Keratinocyte (primary cell): ENCODE data around the gene OGA. TPM values are rescaled to one million over a fixed set of nuclear protein-coding genes. Genes with fewer than 3 reads are reported as not detected.
A peak's percentile ranks its signal among the peaks of the same experiment; 100 is the strongest.

Experiments used
- DNase-seq: peaks from one replicate; pipeline ENCODE4 v3.0.0-alpha.2; 2011; ENCODE audit warnings: low read depth, missing footprints, low spot score
- FAIRE-seq: peaks from 2 replicates; lab custom pipeline; 2011; peaks lifted over from hg19 to GRCh38; lab: Jason Lieb, UNC
- H2AFZ ChIP-seq: 2 replicates; pipeline ENCODE4 v1.6.0; 2012; ENCODE audit warnings: low read length, control low read depth, inconsistent platforms; ENCODE audit not compliant: control insufficient read depth
- H3K27ac ChIP-seq: 2 replicates; pipeline ENCODE4 v1.5.1; 2011; ENCODE audit warnings: low read length; ENCODE audit not compliant: control insufficient read depth, insufficient read depth
- H3K27me3 ChIP-seq: 3 replicates; pipeline ENCODE4 v1.6.0; 2011; ENCODE audit warnings: low read length; ENCODE audit not compliant: control insufficient read depth, insufficient read depth; ENCODE audit errors: extremely low read depth
- H3K36me3 ChIP-seq, 2 experiments: 2 replicates in 1 of 2; 3 replicates in 1 of 2; pipeline ENCODE4 v1.5.1; 2011; ENCODE audit warnings: low read length in 2 of 2, mild to moderate bottlenecking in 1 of 2; ENCODE audit not compliant: control insufficient read depth in 2 of 2, insufficient read depth in 2 of 2; ENCODE audit errors: extremely low read depth in 1 of 2
- H3K4me1 ChIP-seq: 3 replicates; pipeline ENCODE4 v1.5.1; 2011; ENCODE audit warnings: low read length; ENCODE audit not compliant: control insufficient read depth, insufficient read depth; ENCODE audit errors: extremely low read depth
- H3K4me2 ChIP-seq: 3 replicates; pipeline ENCODE4 v1.6.0; 2011; ENCODE audit warnings: low read depth, low read length; ENCODE audit not compliant: control insufficient read depth, insufficient read depth; ENCODE audit errors: extremely low read depth
- H3K4me3 ChIP-seq, 3 experiments: fragments of 200-600 bp in 1 of 3; sonication (generic) in 1 of 3; 2 replicates in 2 of 3; 3 replicates in 1 of 3; pipeline ENCODE4 v1.5.1; 2011 to 2016; ENCODE audit warnings: low read length in 3 of 3, mild to moderate bottlenecking in 3 of 3, control low read depth in 2 of 3, inconsistent platforms in 1 of 3, low read depth in 1 of 3, mixed read lengths in 1 of 3, mixed run types in 1 of 3, moderate library complexity in 1 of 3; ENCODE audit not compliant: control insufficient read depth in 2 of 3, insufficient read depth in 2 of 3; ENCODE audit errors: extremely low read depth in 1 of 3
- H3K79me2 ChIP-seq: 2 replicates; pipeline ENCODE4 v1.6.0; 2012; ENCODE audit warnings: low read length; ENCODE audit not compliant: control insufficient read depth, insufficient read depth
- H3K9ac ChIP-seq: 3 replicates; pipeline ENCODE4 v1.6.0; 2011; ENCODE audit warnings: low read length; ENCODE audit not compliant: control insufficient read depth, insufficient read depth; ENCODE audit errors: extremely low read depth
- H3K9me1 ChIP-seq: 3 replicates; pipeline ENCODE4 v1.6.0; 2011; ENCODE audit warnings: low read length; ENCODE audit not compliant: control insufficient read depth, insufficient read depth; ENCODE audit errors: extremely low read depth
- H3K9me3 ChIP-seq: 2 replicates; pipeline ENCODE4 v1.5.1; 2012; ENCODE audit warnings: low read depth, low read length; ENCODE audit not compliant: control insufficient read depth
- H4K20me1 ChIP-seq: 3 replicates; pipeline ENCODE4 v1.6.0; 2011; ENCODE audit warnings: low read length; ENCODE audit not compliant: control insufficient read depth, insufficient read depth; ENCODE audit errors: extremely low read depth
- EZH2 ChIP-seq: IDR thresholded peaks from one replicate; pipeline ENCODE4 v1.6.1; 2012; ENCODE audit warnings: inconsistent platforms, mild to moderate bottlenecking, low read length, moderate library complexity
- dilution Hi-C: fragments of 300-500 bp; cut with MboI; formaldehyde crosslinking; loops from one replicate; pipeline ENCODE4 v1.7.0; 2020; ENCODE audit warnings: low sequenced_read_pairs; ENCODE audit not compliant: extremely low pct_ligation_motif_present
- polyA plus RNA-seq, 5 experiments: library from polyadenylated mRNA; depleted of rRNA in 3 of 5; stranded (reverse) in 3 of 5; stranded (forward) in 1 of 5; unstranded in 1 of 5; fragments of >200 nt; gene quantifications; 1 replicate in 1 of 5; 2 replicates in 3 of 5; 3 replicates in 1 of 5; pipeline versions ENCODE4 v1.2.1 to v1.2.3, GENCODE V29; 2011 to 2012; ENCODE audit warnings: missing spikeins in 2 of 5, low read depth in 1 of 5, low replicate concordance in 1 of 5
- TF ChIP-seq, protein P1 (sequence below), 3 experiments: IDR thresholded peaks in 1 of 3; conservative IDR thresholded peaks in 1 of 3; optimal IDR thresholded peaks in 1 of 3; 2 replicates in 2 of 3; 3 replicates in 1 of 3; pipeline versions ENCODE3 to v1.5.1; 2011; ENCODE audit warnings: low read length in 3 of 3, mild to moderate bottlenecking in 3 of 3, moderate library complexity in 2 of 3, control low read depth in 1 of 3, inconsistent platforms in 1 of 3; ENCODE audit not compliant: insufficient read depth in 2 of 3; ENCODE audit errors: extremely low read depth in 1 of 3

OGA gene
- polyA plus RNA-seq, 1 donor (not counting 4 experiments of a cell fraction or from before 2014, with no cell fraction given) = 104 TPM

DNA sequence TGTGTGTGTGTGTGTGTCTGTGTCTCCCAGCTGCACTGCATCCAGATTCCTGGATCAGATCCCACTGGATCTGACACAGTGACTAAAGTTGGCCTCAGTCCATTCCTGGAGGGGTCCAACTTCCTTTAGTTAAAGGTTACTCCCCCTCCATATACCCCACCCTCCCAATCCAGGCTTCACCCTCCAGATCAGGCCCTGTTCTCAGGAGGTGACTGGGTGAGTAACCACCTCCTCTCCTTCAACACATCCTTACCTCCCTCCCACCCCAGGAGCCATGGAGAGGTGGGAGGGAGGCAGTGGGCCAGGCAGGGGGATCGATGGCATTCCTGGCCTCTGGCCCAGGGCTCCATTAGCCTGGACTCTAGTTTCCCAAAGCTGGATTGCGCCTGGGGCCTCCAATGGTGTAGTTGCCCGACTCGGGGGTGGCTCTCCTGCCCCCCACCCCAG lies 14.1 kb upstream of the OGA start:
- no peak overlapping the region for H3K4me3 ChIP-seq
- H3K79me2 ChIP-seq = no peaks in the 10 kb centered on the region
- TF ChIP-seq EZH2 = no peak
- TF ChIP-seq, protein P1, sequence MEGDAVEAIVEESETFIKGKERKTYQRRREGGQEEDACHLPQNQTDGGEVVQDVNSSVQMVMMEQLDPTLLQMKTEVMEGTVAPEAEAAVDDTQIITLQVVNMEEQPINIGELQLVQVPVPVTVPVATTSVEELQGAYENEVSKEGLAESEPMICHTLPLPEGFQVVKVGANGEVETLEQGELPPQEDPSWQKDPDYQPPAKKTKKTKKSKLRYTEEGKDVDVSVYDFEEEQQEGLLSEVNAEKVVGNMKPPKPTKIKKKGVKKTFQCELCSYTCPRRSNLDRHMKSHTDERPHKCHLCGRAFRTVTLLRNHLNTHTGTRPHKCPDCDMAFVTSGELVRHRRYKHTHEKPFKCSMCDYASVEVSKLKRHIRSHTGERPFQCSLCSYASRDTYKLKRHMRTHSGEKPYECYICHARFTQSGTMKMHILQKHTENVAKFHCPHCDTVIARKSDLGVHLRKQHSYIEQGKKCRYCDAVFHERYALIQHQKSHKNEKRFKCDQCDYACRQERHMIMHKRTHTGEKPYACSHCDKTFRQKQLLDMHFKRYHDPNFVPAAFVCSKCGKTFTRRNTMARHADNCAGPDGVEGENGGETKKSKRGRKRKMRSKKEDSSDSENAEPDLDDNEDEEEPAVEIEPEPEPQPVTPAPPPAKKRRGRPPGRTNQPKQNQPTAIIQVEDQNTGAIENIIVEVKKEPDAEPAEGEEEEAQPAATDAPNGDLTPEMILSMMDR (optimal IDR thresholded peaks at IDR 0.05 in 1 of 3, IDR thresholded peaks at IDR 0.05 in 1 of 3, conservative IDR thresholded peaks at IDR 0.05 in 1 of 3; ENCODE audit: extremely low read depth in 1 of 3, insufficient read depth in 2 of 3, low read length in 3 of 3) = no peak
- no peaks in the 10 kb centered on the region for H3K9me3 ChIP-seq
- no peaks in the 10 kb centered on the region for H3K27me3 ChIP-seq
- dilution Hi-C loops = no loop called here
- H3K9ac ChIP-seq = no peak overlapping the region
- no peak overlapping the region for H3K4me2 ChIP-seq
- no peak overlapping the region for H3K27ac ChIP-seq
- peaks cover 2% of the 10 kb centered on the region for H3K9me1 ChIP-seq
- DNase-seq (no peak), FAIRE-seq (no peak)
- H3K36me3 ChIP-seq = peaks cover 0 to 6% of the 10 kb centered on the region in 2 experiments
- no peak overlapping the region for H2AFZ ChIP-seq
- peaks cover 20% of the 10 kb centered on the region for H3K4me1 ChIP-seq
- no peaks in the 10 kb centered on the region for H4K20me1 ChIP-seq

DNA sequence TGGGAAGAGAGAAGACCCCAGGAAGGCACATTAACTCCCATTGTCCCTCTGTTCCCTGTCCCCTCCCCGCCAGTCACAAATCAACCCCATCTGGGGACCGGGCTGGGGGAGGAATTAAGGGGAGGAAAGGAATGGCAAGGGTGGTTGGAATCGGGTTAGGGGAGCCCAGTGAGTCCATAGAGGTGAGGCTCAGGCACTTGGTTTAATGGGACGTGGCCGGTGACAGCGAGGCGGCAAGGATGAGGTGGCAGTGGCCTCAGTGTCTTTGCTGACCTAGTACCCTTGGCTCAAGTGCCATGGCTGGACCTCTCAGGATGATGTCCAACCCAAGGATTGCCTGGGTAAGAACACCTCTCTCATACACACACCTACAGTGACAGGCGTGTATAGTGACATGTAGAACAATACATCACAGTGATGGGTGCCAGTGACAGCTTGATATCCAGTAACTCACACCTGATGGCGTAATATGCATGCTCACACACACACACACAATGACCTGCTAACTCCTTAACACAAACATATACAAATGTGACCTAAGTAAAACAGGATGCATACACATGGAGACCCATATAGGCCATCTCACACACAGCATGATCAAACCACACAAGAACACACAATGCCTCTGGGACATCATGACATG lies 13.0 kb upstream of the OGA start:
- DNase-seq (no peak), FAIRE-seq (no peak)
- peaks cover 20% of the 10 kb centered on the region for H3K4me1 ChIP-seq
- H3K9me1 ChIP-seq = peaks cover 2% of the 10 kb centered on the region
- peak overlapping the region; percentile 44 for H3K27ac ChIP-seq
- H3K36me3 ChIP-seq = peaks cover 0 to 8% of the 10 kb centered on the region in 2 experiments
- no peaks in the 10 kb centered on the region for H3K9me3 ChIP-seq
- peak overlapping the region; percentile 42 for H3K9ac ChIP-seq
- peak overlapping the region; percentile 62 for H2AFZ ChIP-seq
- H3K79me2 ChIP-seq = no peaks in the 10 kb centered on the region
- H3K4me2 ChIP-seq = peak overlapping the region; percentile 89
- no peaks in the 10 kb centered on the region for H3K27me3 ChIP-seq
- peak overlapping the region in 2 of 3 experiments; percentile 41 to 71 for H3K4me3 ChIP-seq
- dilution Hi-C loops = no loop called here
- no peaks in the 10 kb centered on the region for H4K20me1 ChIP-seq
- TF ChIP-seq EZH2 = no peak
- TF ChIP-seq, protein P1 (optimal IDR thresholded peaks at IDR 0.05 in 1 of 3, IDR thresholded peaks at IDR 0.05 in 1 of 3, conservative IDR thresholded peaks at IDR 0.05 in 1 of 3; ENCODE audit: extremely low read depth in 1 of 3, insufficient read depth in 2 of 3, low read length in 3 of 3) = no peak
